Measurements from ENCODE around the gene KMT5B.

KMT5B gene

GRCh38 chr11:68141246-68142027 lies 71.7 kb downstream of the KMT5B start:
- DNase-seq (ENCODE audit: low read depth): no peak
- no peak overlapping the region for H3K4me3 ChIP-seq (ENCODE audit: low read depth, low read length)
- no peak for TF ChIP-seq CTCF (IDR thresholded peaks at IDR 0.05; ENCODE audit: insufficient read depth, low read depth, low read length, missing control alignments)

- no peak for TF ChIP-seq CTCF (IDR thresholded peaks at IDR 0.05; ENCODE audit: insufficient read depth, low read depth, low read length, missing control alignments)
- no peak for DNase-seq (ENCODE audit: low read depth)
- no peak overlapping the region for H3K4me3 ChIP-seq (ENCODE audit: low read depth, low read length)
Measured at GRCh38 chr11:68140496-68141245, 72.4 kb downstream of the KMT5B start.

GRCh38 chr11:68138237-68138636 lies 74.9 kb downstream of the KMT5B start:
- no peak overlapping the region for H3K4me3 ChIP-seq (ENCODE audit: low read depth, low read length)
- no peak for TF ChIP-seq CTCF (IDR thresholded peaks at IDR 0.05; ENCODE audit: insufficient read depth, low read depth, low read length, missing control alignments)
- DNase-seq (ENCODE audit: low read depth): no peak

- no peak for TF ChIP-seq CTCF (IDR thresholded peaks at IDR 0.05; ENCODE audit: insufficient read depth, low read depth, low read length, missing control alignments)
- DNase-seq (ENCODE audit: low read depth): no peak
- H3K4me3 ChIP-seq (ENCODE audit: low read depth, low read length): no peak overlapping the region
Measured at GRCh38 chr11:68137833-68138232, 75.3 kb downstream of the KMT5B start.

GRCh38 chr11:68136866-68137265 lies 76.2 kb downstream of the KMT5B start:
- H3K4me3 ChIP-seq (ENCODE audit: low read depth, low read length): no peak overlapping the region

GRCh38 chr11:68135161-68135560 lies 77.9 kb downstream of the KMT5B start:
- H3K4me3 ChIP-seq (ENCODE audit: low read depth, low read length): no peak overlapping the region
- no peak for DNase-seq (ENCODE audit: low read depth)
- TF ChIP-seq CTCF (IDR thresholded peaks at IDR 0.05; ENCODE audit: insufficient read depth, low read depth, low read length, missing control alignments): no peak

More at GRCh38 chr11:68136866-68137265, 76.2 kb downstream of the KMT5B start:
- no peak for TF ChIP-seq CTCF (IDR thresholded peaks at IDR 0.05; ENCODE audit: insufficient read depth, low read depth, low read length, missing control alignments)
- DNase-seq (ENCODE audit: low read depth): no peak

All from GM12865 (cell line).